ENCODE data around the gene CDC37L1. TPM values are rescaled to one million over a fixed set of nuclear protein-coding genes. Genes with fewer than 3 reads are reported as not detected.

CDC37L1 gene
- total and polyA plus RNA-seq, 9 of the 15 experiments (the other 6 are each of a cell fraction or from before 2014, with no cell fraction given): 1.5 to 7.9 (median 6.0) TPM

DNA sequence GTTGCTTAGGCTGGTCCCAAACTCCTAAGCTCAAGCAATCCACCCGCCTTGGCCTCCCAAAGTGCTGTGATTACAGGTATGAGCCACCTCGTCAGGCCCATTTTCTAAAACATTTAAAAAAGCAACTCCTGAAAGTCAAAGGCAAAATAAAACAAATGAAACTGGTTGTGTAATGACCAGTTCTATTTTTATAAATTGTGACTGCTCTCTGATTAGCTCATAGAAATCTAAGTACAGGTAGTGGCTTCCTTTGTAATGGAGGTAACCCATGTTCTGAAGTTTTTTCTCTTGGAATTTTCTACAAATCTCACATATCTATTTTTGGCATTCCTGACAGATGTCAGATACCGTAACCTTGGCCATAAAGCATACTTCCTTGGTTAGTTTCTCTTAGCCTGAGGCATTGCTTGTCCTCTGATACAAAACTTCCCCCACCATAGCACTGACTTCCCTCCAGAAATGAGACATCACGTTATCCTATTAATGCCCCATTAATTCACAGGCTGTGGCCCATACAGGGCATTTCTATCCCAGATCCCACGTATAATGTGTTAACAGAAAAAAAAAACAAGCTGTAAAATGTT lies 75.7 kb downstream of the CDC37L1 start (continued):
- TF ChIP-seq, protein P1, sequence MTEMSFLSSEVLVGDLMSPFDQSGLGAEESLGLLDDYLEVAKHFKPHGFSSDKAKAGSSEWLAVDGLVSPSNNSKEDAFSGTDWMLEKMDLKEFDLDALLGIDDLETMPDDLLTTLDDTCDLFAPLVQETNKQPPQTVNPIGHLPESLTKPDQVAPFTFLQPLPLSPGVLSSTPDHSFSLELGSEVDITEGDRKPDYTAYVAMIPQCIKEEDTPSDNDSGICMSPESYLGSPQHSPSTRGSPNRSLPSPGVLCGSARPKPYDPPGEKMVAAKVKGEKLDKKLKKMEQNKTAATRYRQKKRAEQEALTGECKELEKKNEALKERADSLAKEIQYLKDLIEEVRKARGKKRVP (CRISPR knock-in tag; IDR thresholded peaks at IDR 0.05): no peak
- TF ChIP-seq, protein P2, sequence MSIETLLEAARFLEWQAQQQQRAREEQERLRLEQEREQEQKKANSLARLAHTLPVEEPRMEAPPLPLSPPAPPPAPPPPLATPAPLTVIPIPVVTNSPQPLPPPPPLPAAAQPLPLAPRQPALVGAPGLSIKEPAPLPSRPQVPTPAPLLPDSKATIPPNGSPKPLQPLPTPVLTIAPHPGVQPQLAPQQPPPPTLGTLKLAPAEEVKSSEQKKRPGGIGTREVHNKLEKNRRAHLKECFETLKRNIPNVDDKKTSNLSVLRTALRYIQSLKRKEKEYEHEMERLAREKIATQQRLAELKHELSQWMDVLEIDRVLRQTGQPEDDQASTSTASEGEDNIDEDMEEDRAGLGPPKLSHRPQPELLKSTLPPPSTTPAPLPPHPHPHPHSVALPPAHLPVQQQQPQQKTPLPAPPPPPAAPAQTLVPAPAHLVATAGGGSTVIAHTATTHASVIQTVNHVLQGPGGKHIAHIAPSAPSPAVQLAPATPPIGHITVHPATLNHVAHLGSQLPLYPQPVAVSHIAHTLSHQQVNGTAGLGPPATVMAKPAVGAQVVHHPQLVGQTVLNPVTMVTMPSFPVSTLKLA (conservative IDR thresholded peaks at IDR 0.05): no peak

DNA sequence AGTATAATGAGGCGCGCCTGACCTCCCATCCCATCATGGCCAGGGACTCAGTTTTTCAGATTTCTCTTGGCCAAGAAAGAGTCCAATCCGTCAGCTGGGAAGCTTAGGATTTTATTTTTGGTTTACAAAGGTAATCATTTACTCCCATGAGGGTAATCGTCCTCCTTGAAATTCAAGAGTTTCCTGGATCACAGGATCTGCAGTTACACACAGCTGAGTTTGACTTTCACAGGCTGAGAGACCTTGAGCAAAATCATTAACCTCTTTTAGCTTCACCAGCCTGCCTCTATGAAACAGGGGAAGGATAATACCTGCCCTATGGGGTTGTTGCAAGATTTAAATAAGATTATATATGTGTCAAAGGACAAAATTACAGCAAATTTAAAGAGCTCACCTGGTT lies 77.1 kb downstream of the CDC37L1 start:
- Histone ChIP-seq H3K9ac (ENCODE audit: insufficient read depth in 1 of 2, low read depth in 2 of 2, low read length in 2 of 2) (no peak overlapping the region), H3K9me3 (replicated peaks; ENCODE audit: control insufficient read depth, insufficient read depth, low read depth, low read length) (no peaks in the 10 kb centered on the region), H3K4me2 (ENCODE audit: insufficient read depth, low read length) (no peak overlapping the region), H3K27me3 (ENCODE audit: control insufficient read depth in 2 of 2, insufficient read depth in 2 of 2, low read length in 2 of 2) (no peaks in the 10 kb centered on the region), H3K27ac (ENCODE audit: extremely low read depth, low read depth, low read length) (no peak overlapping the region), H3K4me1 (replicated peaks in 1 of 2; ENCODE audit: control insufficient read depth in 2 of 2, insufficient read depth in 2 of 2, low read length in 2 of 2) (no peaks in the 10 kb centered on the region; a peak in 1 of 5 replicates), H2AFZ (ENCODE audit: low read depth, low read length) (no peak overlapping the region), H3K36me3 (ENCODE audit: control insufficient read depth, insufficient read depth, low read length) (no peaks in the 10 kb centered on the region), H3K79me2 (ENCODE audit: control insufficient read depth, insufficient read depth, low read length) (no peaks in the 10 kb centered on the region), H4K20me1 (replicated peaks; ENCODE audit: control insufficient read depth, insufficient read depth, low read length) (no peaks in the 10 kb centered on the region), H3K9me1 (ENCODE audit: control insufficient read depth, insufficient read depth, low read length) (no peaks in the 10 kb centered on the region), H3K4me3 (no peak overlapping the region)
- no TSS peak for BruUV-seq (replicated peaks)
- FAIRE-seq (no peak), ATAC-seq (no peak), DNase-seq (ENCODE audit: extremely low read depth in 1 of 4, low spot score in 3 of 4) (no peak)
- in situ Hi-C loops (cut with MboI) (loop anchor here (10.0 kb wide), 3 partner anchors 228 to 838 kb away; partner anchors contain the start of gene JAK2), intact Hi-C loops (cut with micrococcal nuclease) (loop anchor here (5.0 to 10.0 kb wide), 4 partner anchors 152 to 838 kb away; partner anchors contain the start of gene INSL6)
- WGBS (ENCODE audit: insufficient coverage, low coverage, missing lambda C conversion rate): 58% methylated on average over 4 of the region's 4 CpGs
- ChIA-PET CTCF (ENCODE audit: low intra/inter-chr PET ratio) (no interaction called here), POLR2A (no interaction called here)
- TF ChIP-seq PTBP1 (IDR thresholded peaks at IDR 0.05; ENCODE audit: low read depth, low read length) (no peak), NONO (IDR thresholded peaks at IDR 0.05; ENCODE audit: low read depth in 2 of 2, low read length in 1 of 2) (no peak), ZSCAN29 (IDR thresholded peaks at IDR 0.05) (no peak), MXI1 (IDR thresholded peaks at IDR 0.05; ENCODE audit: low read depth, low read length) (no peak), GATA2 (CRISPR knock-in tag; IDR thresholded peaks at IDR 0.05) (no peak), SMAD1 (IDR thresholded peaks at IDR 0.05; ENCODE audit: low read depth, low read length, partially characterized antibody) (no peak), ZNF174 (CRISPR knock-in tag; IDR thresholded peaks at IDR 0.05) (no peak), HEY1 (CRISPR knock-in tag; IDR thresholded peaks at IDR 0.05; ENCODE audit: borderline replicate concordance) (no peak), PRPF4 (IDR thresholded peaks at IDR 0.05; ENCODE audit: insufficient read depth, low read depth, low read length, poor library complexity, severe bottlenecking) (no peak), FOXJ3 (CRISPR knock-in tag; IDR thresholded peaks at IDR 0.05) (no peak), RBM22 (IDR thresholded peaks at IDR 0.05; ENCODE audit: low read depth, low read length, poor library complexity, severe bottlenecking) (no peak), HDAC3 (IDR thresholded peaks at IDR 0.05; ENCODE audit: borderline replicate concordance, partially characterized antibody) (no peak)
- TF ChIP-seq, protein P3, sequence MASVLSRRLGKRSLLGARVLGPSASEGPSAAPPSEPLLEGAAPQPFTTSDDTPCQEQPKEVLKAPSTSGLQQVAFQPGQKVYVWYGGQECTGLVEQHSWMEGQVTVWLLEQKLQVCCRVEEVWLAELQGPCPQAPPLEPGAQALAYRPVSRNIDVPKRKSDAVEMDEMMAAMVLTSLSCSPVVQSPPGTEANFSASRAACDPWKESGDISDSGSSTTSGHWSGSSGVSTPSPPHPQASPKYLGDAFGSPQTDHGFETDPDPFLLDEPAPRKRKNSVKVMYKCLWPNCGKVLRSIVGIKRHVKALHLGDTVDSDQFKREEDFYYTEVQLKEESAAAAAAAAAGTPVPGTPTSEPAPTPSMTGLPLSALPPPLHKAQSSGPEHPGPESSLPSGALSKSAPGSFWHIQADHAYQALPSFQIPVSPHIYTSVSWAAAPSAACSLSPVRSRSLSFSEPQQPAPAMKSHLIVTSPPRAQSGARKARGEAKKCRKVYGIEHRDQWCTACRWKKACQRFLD (CRISPR knock-in tag; IDR thresholded peaks at IDR 0.05): no peak
